ENCODE measurements around the gene LINC01488.

The LINC01488 gene

DNA sequence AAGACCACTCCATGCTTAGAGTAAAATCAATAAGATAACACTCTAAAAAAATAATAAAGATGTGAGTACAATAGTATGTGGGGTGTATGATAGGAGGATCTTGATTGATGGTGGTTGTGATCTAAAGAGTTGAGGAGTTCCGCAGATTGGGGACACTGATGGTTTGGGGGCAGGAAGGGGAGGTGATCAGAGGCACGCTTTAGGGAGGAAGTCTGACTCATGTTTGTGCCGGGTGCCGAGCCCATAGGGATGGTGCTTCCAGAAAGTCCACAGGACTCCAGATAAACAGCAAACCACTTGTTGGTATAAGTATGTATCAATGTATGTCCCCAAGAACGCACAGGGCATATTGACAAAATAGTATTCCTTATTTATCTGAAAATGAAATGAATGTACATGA, 27.5 kb downstream of the LINC01488 start:
- Histone ChIP-seq H3K36me3 (ENCODE audit: low read length) (no peaks in the 10 kb centered on the region), H3F3A (ENCODE audit: insufficient read depth) (no peaks in the 10 kb centered on the region), H3K27ac (ENCODE audit: low read depth, low read length) (no peak overlapping the region), H4K20me1 (ENCODE audit: low read depth, low read length) (no peaks in the 10 kb centered on the region), H3K9ac (ENCODE audit: low read length) (no peak overlapping the region), H3K4me2 (ENCODE audit: low read depth, low read length, poor library complexity, severe bottlenecking) (no peak overlapping the region), H3K9me3 (ENCODE audit: insufficient read depth, low read length) (no peaks in the 10 kb centered on the region), H3K79me2 (ENCODE audit: insufficient read depth, low read length) (no peaks in the 10 kb centered on the region), H3K27me3 (ENCODE audit: low read length) (no peaks in the 10 kb centered on the region), H3K4me3 (ENCODE audit: insufficient read depth, low read length, poor library complexity, severe bottlenecking) (no peak overlapping the region), H2AFZ (ENCODE audit: low read depth, low read length, severe bottlenecking) (no peak overlapping the region), H3K9me2 (replicated peaks; ENCODE audit: insufficient read depth, low read length) (no peaks in the 10 kb centered on the region)
- TF ChIP-seq EZH2phosphoT487 (conservative IDR thresholded peaks at IDR 0.05; ENCODE audit: low read length) = no peak
- TF ChIP-seq, protein P1, sequence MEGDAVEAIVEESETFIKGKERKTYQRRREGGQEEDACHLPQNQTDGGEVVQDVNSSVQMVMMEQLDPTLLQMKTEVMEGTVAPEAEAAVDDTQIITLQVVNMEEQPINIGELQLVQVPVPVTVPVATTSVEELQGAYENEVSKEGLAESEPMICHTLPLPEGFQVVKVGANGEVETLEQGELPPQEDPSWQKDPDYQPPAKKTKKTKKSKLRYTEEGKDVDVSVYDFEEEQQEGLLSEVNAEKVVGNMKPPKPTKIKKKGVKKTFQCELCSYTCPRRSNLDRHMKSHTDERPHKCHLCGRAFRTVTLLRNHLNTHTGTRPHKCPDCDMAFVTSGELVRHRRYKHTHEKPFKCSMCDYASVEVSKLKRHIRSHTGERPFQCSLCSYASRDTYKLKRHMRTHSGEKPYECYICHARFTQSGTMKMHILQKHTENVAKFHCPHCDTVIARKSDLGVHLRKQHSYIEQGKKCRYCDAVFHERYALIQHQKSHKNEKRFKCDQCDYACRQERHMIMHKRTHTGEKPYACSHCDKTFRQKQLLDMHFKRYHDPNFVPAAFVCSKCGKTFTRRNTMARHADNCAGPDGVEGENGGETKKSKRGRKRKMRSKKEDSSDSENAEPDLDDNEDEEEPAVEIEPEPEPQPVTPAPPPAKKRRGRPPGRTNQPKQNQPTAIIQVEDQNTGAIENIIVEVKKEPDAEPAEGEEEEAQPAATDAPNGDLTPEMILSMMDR (IDR thresholded peaks at IDR 0.05; ENCODE audit: insufficient read depth, low read length, poor library complexity, severe bottlenecking) = no peak

DNA sequence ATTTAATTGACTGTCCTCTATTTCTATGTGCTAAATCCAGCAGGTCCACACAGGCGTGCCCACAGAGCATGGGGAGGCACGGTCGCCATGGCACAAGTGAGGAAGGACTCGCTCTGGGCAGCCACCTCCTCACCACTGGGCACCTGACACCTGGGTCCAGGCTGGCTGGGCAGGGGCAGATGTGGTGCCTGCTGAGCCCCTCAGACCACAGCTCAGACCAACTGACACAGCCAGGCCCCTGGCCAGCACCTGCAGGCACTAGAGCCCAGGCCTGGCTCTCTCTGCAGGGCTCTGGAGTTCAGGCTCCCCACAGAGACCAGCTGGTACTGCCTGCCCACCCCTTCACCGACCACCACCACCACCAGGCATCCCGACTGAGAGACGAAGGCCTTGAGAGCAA, 27.9 kb downstream of the LINC01488 start:
- TF ChIP-seq, protein P1 (IDR thresholded peaks at IDR 0.05; ENCODE audit: insufficient read depth, low read length, poor library complexity, severe bottlenecking) = no peak
- TF ChIP-seq EZH2phosphoT487 (conservative IDR thresholded peaks at IDR 0.05; ENCODE audit: low read length) = no peak
- H3K4me3 ChIP-seq (ENCODE audit: insufficient read depth, low read length, poor library complexity, severe bottlenecking) = no peak overlapping the region
- no peaks in the 10 kb centered on the region for H3K79me2 ChIP-seq (ENCODE audit: insufficient read depth, low read length)
- no peaks in the 10 kb centered on the region for H4K20me1 ChIP-seq (ENCODE audit: low read depth, low read length)
- H3K4me2 ChIP-seq (ENCODE audit: low read depth, low read length, poor library complexity, severe bottlenecking) = no peak overlapping the region
- no peaks in the 10 kb centered on the region for H3K27me3 ChIP-seq (ENCODE audit: low read length)
- H2AFZ ChIP-seq (ENCODE audit: low read depth, low read length, severe bottlenecking) = no peak overlapping the region
- no peaks in the 10 kb centered on the region for H3F3A ChIP-seq (ENCODE audit: insufficient read depth)
- no peak overlapping the region for H3K9ac ChIP-seq (ENCODE audit: low read length)
- H3K27ac ChIP-seq (ENCODE audit: low read depth, low read length) = no peak overlapping the region
- no peaks in the 10 kb centered on the region for H3K9me3 ChIP-seq (ENCODE audit: insufficient read depth, low read length)
- no peaks in the 10 kb centered on the region for H3K9me2 ChIP-seq (replicated peaks; ENCODE audit: insufficient read depth, low read length)
- H3K36me3 ChIP-seq (ENCODE audit: low read length) = no peaks in the 10 kb centered on the region

DNA sequence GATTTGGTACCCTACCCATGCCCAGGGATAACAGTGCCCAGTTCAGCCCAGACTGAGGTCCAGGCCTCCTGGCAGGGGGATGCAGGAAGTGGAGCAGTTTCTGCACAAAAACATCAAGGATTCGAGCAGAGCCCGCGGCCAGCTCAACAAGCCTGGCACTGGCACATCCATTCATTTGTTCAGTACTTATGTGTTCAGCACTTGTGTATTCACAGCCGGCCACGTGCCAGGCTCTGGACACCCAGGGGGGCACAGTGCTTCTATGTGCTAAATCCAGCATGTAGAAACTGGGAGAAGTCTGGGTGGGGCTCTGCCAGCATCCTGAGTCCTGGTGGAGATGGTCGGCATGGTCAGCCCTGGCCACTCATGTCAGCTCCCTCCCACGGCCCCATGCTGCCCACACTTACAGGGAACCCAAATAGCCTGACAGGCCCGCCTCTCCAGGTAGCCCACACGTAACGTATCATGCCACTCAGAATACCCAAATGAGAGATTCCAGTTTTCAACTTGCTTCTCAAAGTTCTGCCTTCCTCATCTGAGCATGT, 28.5 kb downstream of the LINC01488 start:
- H3K9me2 ChIP-seq (replicated peaks; ENCODE audit: insufficient read depth, low read length) = no peaks in the 10 kb centered on the region
- H3K27me3 ChIP-seq (ENCODE audit: low read length) = no peaks in the 10 kb centered on the region
- H3K9me3 ChIP-seq (ENCODE audit: insufficient read depth, low read length) = no peaks in the 10 kb centered on the region
- no peak overlapping the region for H3K27ac ChIP-seq (ENCODE audit: low read depth, low read length)
- no peaks in the 10 kb centered on the region for H3F3A ChIP-seq (ENCODE audit: insufficient read depth)
- no peak overlapping the region for H3K4me3 ChIP-seq (ENCODE audit: insufficient read depth, low read length, poor library complexity, severe bottlenecking)
- TF ChIP-seq, protein P1 (IDR thresholded peaks at IDR 0.05; ENCODE audit: insufficient read depth, low read length, poor library complexity, severe bottlenecking) = no peak
- no peak for TF ChIP-seq EZH2phosphoT487 (conservative IDR thresholded peaks at IDR 0.05; ENCODE audit: low read length)
- H3K9ac ChIP-seq (ENCODE audit: low read length) = no peak overlapping the region
- no peaks in the 10 kb centered on the region for H3K79me2 ChIP-seq (ENCODE audit: insufficient read depth, low read length)
- no peak overlapping the region for H2AFZ ChIP-seq (ENCODE audit: low read depth, low read length, severe bottlenecking)
- no peak overlapping the region for H3K4me2 ChIP-seq (ENCODE audit: low read depth, low read length, poor library complexity, severe bottlenecking)
- no peaks in the 10 kb centered on the region for H3K36me3 ChIP-seq (ENCODE audit: low read length)
- H4K20me1 ChIP-seq (ENCODE audit: low read depth, low read length) = no peaks in the 10 kb centered on the region

Data from SU-DHL-6 (cell line).